Kidney epithelial cell (primary cell): ENCODE results near the gene PTCD1. TPM values are rescaled to one million over a fixed set of nuclear protein-coding genes. Genes with fewer than 3 reads are reported as not detected.
"Not testable (repeated sequence)": the region's sequence is repeated elsewhere in the genome, so short reads cannot be mapped to it uniquely, and the experiment has no call there.

Experiments used
- DNase-seq: peaks from one replicate; pipeline ENCODE4 v3.0.0-alpha.2; 2010; ENCODE audit warnings: low read depth
- H3K27me3 ChIP-seq: 2 replicates; pipeline ENCODE4 v1.6.0; 2011; ENCODE audit warnings: low read length; ENCODE audit not compliant: control insufficient read depth, insufficient read depth
- H3K36me3 ChIP-seq: 2 replicates; pipeline ENCODE4 v1.5.1; 2011; ENCODE audit warnings: low read length; ENCODE audit not compliant: control insufficient read depth, insufficient read depth
- H3K4me3 ChIP-seq: 2 replicates; pipeline ENCODE4 v1.5.1; 2011; ENCODE audit warnings: low read depth, mild to moderate bottlenecking, control low read depth, low read length
- total RNA-seq: library from RNA; depleted of rRNA; stranded (reverse); fragments of >200 nt; gene quantifications from 2 replicates; pipeline ENCODE4 v1.2.3, GENCODE V29; 2015
- TF ChIP-seq, protein P1 (sequence below): IDR thresholded peaks from 2 replicates; pipeline ENCODE4 v1.5.1; 2011; ENCODE audit warnings: mild to moderate bottlenecking, moderate library complexity, low read length, control low read depth, inconsistent platforms; ENCODE audit not compliant: insufficient read depth, poor library complexity, severe bottlenecking

PTCD1 gene
- total RNA-seq, 1 donor from 2014 or later, result 5.6 TPM

DNA sequence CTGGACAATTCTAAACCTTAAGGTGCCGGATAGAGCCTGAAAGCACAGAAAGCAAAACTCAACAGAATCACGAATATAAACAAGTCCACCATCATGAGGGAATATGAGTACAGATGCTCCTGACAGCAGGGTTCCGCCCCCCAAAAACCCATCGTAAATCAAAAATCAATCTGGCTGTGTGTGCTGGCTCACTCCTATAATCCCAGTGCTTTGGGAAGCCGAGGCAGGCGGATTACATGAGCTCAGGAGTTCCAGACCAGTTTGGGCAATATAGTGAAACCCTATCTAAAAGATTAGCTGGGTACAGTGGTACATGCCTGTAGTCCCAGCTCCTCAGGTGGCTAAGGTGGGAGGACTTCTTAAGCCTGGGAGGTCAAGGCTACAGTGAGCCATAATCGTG, 17.6 kb downstream of the PTCD1 start:
- TF ChIP-seq, protein P1, sequence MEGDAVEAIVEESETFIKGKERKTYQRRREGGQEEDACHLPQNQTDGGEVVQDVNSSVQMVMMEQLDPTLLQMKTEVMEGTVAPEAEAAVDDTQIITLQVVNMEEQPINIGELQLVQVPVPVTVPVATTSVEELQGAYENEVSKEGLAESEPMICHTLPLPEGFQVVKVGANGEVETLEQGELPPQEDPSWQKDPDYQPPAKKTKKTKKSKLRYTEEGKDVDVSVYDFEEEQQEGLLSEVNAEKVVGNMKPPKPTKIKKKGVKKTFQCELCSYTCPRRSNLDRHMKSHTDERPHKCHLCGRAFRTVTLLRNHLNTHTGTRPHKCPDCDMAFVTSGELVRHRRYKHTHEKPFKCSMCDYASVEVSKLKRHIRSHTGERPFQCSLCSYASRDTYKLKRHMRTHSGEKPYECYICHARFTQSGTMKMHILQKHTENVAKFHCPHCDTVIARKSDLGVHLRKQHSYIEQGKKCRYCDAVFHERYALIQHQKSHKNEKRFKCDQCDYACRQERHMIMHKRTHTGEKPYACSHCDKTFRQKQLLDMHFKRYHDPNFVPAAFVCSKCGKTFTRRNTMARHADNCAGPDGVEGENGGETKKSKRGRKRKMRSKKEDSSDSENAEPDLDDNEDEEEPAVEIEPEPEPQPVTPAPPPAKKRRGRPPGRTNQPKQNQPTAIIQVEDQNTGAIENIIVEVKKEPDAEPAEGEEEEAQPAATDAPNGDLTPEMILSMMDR, result no peak
- peaks cover 6% of the 10 kb centered on the region for H3K36me3 ChIP-seq
- DNase-seq, result no peak
- no peaks in the 10 kb centered on the region for H3K27me3 ChIP-seq
- H3K4me3 ChIP-seq, result no peak overlapping the region

DNA sequence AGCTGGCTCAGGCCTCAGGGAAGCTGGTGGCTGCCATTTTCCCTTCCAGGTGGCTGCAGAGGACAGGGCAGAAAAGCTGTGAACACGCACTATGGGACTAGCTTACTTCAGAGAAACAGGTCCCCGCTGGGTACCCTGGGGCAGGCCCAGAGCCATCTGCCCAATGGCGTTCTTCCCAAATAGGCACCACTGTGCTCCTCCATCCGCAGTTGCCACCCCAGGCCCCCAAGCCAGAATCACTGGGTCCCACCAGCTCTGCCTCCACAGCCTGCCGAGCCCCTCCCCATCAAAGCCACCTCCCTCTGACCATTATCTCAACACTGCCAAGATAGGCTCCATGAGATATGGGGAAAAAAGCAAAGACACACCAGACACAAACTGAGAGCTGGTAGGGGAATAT, 18.4 kb downstream of the PTCD1 start:
- TF ChIP-seq, protein P1, result no peak
- no peak overlapping the region for H3K4me3 ChIP-seq
- peaks cover 6% of the 10 kb centered on the region for H3K36me3 ChIP-seq
- DNase-seq, result no peak
- no peaks in the 10 kb centered on the region for H3K27me3 ChIP-seq

DNA sequence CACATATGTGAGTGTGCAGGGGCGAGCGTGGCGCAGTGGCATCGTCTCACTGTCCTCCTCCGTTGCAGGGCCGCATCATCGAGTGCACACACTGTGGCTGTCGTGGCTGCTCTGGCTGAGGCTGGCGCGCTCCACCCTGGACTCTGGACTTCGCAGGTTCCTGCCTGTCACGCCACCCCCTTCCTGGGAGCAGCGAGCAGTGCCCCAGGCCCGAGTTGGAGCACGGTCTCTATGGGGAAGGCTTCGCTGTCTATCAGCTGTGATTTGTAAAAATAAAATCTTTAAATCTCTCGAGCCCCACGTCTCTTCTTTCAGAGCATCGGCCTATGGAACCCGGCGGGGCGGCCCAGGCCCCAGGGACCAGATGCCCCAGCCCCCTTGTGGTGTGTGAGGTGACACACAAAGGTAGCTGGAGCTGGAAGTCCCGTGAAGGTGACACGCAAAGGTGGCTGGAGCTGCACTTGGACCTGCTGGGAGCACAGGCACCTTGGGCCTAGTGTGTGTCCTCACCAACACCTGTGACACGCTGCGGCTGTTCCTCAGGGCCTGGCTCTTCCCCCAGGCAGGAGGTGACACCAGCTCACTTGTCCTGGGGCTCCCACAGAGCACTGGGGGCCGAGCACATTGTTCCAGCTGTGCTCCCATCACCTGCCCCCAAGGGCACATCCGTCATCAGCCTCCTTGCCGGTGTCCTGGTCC, 19.1 kb downstream of the PTCD1 start:
- no peaks in the 10 kb centered on the region for H3K27me3 ChIP-seq
- peaks cover 6% of the 10 kb centered on the region for H3K36me3 ChIP-seq
- DNase-seq, result no peak
- TF ChIP-seq, protein P1, result no peak
- H3K4me3 ChIP-seq, result no peak overlapping the region

DNA sequence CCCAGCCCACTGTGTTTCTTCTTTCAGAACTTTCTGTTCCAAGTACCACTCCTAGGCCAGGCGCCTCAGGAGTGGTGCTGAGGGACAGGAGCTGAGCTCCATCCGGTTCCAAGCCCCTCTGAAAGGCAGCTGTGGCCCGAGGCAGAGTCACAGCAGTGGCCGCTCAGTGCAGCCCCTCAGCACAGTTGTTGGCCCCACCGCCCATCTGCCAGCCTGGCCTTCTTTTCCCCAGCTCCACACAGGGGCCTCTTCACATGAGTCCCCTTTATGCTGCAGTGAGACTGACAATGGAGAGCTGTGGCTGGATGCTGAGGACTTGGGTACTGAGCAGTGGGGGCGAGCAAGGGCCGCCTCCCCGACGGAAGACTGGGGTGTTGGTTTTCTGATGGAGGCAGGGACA, 20.3 kb downstream of the PTCD1 start:
- no peak for DNase-seq
- Histone ChIP-seq H3K4me3 (no peak overlapping the region), H3K36me3 (peaks cover 6% of the 10 kb centered on the region), H3K27me3 (no peaks in the 10 kb centered on the region)
- TF ChIP-seq, protein P1, result no peak

DNA sequence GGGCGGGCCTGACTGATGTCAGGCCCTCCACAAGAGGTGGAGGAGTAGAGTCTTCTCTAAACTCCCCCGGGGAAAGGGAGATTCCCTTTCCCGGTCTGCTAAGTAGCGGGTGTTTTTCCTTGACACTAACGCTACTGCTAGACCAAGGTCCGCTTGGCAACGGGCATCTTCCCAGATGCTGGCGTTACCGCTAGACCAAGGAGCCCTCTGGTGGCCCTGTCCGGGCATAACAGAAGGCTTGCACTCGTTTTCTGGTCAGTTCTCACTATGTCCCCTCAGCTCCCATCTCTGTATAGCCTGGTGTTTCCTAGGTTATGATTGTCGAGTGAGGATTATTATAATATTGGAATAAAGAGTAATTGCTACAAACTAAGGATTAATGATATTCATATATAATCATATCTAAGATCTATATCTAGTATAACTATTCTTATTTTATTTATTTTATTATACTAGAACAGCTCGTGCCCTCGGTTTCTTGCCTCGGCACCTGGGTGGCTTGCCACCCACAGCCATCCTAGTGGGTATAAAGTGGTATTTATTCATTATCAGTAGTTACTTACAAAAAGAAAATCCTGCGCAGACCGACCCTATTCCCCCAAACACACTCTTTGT, 23.0 kb downstream of the PTCD1 start:
- TF ChIP-seq, protein P1, result peak; percentile 63
- not testable (repeated sequence) for H3K36me3 ChIP-seq, DNase-seq, H3K4me3 ChIP-seq, H3K27me3 ChIP-seq
